NCI-H446 treated with DMSO at 0.1 percent for 48 hours (cell line): Measurements from ENCODE around the gene MMP14.
"Not testable (repeated sequence)": the region's sequence is repeated elsewhere in the genome, so short reads cannot be mapped to it uniquely, and the experiment has no call there.

Experiments
- DNase-seq: peaks from one replicate; lab custom pipeline; 2025; lab: John Stamatoyannopoulos, UW

The MMP14 gene

DNA sequence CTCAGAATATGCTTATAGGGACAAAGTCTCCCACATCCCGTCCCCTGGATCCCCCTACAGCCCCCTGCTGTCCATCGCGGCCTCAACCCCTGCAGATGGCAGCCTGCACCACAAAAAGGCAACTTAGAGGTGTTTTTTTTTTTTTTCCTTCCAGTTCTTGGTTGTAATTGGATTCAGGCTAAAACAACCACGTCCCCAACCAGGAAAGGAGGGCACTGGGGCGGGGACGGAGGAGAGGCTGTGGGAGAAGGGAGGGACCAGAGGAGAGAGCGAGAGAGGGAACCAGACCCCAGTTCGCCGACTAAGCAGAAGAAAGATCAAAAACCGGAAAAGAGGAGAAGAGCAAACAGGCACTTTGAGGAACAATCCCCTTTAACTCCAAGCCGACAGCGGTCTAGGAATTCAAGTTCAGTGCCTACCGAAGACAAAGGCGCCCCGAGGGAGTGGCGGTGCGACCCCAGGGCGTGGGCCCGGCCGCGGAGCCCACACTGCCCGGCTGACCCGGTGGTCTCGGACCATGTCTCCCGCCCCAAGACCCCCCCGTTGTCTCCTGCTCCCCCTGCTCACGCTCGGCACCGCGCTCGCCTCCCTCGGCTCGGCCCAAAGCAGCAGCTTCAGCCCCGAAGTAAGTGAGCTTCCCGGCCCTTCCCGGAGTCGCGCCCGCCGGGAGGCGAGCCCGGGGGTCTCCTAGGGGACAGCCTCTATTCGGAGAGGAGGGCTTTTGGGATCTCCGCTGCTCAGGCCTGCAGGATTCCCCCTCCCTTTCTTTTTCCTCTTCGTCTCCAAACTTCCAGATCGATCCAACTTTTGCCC, at the start of gene MMP14:
TSS of gene MMP14 (plus strand) at position 285 of the 813 bp plus-strand sequence. CDS start at position 518, 233 bp downstream.
- DNase-seq = no peak

DNA sequence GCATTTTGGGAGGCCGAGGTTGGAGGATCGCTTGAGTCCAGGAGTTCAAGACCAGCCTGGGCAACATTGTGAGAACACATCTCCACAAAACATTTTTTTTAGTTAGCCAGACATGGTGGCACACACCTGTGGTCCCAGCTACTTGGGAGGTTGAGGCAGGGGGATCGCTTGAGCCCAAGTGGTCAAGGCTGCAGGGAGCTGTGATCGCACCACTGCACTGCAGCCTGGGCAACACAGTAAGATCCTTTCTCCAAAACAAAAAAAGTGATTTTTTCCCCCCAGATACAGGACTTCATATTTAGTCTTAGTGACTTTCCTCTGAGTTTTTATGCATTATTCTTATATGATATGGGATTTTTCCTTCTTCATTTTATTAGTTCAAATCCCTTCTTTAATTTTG, 49.7 kb upstream of the MMP14 start:
- no peak for DNase-seq

DNA sequence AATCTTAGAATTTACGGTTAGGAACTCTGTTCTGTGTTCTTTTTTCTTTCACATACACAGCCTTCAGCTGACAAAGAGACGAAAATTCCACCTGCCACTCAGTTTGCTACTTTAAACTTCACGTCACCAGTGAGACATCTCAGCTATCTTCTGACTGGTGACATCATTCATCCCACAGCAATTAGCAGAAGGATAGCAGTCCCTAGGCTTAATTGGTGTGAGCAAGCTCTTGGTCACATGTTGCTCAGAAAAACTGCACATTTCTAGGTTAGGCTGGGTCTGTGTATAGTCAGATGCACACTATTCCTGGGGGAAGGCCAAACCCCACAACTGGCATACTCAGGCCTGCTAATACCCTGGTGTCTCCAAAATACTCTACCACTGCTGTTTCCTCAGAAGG, 45.1 kb upstream of the MMP14 start:
- DNase-seq = no peak

DNA sequence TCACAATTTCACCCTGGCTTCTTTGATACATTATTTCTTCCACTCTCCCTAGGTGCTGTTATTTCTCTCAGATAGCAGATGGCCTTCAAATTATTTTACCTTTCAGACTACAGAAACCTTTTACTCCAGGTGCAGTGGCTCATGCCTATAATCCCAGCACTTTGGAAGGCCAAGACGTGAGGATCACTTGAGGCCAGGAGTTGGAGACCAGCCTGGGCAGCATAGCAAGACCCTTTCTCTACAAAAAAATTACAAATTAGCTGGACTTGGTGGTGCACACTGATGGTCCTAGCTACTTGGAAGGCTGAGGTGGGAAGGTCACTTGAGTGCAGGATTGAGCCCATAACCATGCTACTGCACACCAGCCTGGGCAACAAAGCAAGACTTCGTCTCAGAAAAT, 44.2 kb upstream of the MMP14 start:
- no peak for DNase-seq

DNA sequence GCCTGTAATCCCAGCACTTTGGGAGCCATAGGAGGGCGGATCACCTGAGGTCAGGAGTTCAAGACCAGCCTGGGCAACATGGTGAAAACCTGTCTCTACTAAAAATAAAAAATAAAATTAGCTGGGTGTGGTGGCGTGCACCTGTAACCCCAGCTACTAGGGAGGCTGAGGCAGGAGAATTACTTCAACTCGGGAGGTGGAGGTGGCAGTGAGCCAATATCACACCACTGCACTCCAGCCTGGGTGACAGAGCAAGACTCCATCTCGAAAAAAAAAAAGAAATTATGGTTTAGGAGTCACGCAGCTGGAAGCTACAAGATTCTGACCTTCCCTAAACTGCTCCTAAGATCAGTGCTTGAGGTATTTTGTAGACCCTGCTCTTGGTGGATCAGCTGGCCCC, 42.8 kb upstream of the MMP14 start:
- DNase-seq = not testable (repeated sequence)

DNA sequence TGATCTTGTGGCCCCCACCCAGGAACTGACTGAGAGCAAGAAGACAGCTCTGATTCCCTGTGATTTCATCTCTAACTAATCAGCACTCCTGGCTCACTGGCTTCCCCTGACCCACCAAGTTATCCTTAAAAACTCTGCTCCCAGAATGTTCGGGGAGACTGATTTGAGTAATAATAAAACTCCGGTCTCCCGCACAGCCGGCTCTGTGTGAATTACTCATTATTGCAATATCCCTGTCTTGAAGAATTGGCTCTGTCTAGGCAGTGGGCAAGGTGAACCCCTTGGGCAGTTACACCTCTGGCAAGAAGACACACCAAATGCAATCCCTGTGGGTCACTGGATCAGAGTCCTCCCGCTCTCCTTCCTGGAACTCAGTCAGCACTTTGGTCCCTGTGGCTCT, 42.4 kb upstream of the MMP14 start:
- DNase-seq = no peak

DNA sequence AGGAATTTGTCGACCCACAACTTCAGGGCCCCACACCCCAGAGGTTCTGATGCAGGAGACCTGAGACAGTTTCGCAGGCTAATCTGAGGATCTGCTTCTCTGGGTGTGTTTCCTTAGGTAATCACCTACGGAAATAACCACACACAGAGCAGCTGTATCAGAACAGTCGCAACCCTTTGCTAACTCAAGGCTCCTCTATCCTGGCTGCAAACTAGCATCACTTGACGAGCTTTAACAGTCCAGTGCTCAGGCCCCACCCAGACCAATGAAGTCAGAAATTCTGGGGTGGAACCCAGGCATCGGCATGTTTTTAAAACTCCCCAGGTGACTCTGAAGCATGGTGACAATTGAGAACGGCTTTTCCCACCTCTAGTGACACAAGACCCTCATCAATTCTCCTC, 41.8 kb upstream of the MMP14 start:
- no peak for DNase-seq

DNA sequence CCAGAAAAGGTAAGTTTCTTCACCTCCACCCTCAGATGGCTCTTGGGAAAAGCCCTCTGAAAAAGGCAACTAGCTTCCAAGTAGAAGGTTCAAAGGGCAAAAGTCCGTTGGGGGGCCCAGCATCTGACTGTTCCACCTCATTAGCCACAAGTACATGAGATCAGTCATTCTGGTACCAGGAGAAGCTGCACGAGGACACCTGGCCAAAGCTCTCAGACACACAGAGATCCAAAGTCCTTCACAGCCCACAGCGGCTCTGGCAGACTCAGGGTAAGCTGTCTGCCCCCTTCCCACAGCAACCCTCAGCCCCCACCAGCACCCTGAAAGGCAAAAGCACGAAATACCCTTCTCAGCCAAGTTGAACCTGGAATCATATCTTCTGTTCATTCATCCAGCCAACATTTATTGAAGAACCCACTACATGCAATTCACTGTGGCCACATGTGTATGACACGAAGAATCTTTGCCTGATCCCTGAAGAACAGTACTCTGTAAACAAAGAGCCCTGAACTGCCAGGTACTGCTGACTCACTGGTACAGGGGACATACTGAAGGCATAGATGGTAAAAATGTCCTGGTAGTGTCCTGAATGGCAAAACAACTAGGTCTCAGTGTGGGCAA, 40.2 kb upstream of the MMP14 start:
- DNase-seq = no peak

DNA sequence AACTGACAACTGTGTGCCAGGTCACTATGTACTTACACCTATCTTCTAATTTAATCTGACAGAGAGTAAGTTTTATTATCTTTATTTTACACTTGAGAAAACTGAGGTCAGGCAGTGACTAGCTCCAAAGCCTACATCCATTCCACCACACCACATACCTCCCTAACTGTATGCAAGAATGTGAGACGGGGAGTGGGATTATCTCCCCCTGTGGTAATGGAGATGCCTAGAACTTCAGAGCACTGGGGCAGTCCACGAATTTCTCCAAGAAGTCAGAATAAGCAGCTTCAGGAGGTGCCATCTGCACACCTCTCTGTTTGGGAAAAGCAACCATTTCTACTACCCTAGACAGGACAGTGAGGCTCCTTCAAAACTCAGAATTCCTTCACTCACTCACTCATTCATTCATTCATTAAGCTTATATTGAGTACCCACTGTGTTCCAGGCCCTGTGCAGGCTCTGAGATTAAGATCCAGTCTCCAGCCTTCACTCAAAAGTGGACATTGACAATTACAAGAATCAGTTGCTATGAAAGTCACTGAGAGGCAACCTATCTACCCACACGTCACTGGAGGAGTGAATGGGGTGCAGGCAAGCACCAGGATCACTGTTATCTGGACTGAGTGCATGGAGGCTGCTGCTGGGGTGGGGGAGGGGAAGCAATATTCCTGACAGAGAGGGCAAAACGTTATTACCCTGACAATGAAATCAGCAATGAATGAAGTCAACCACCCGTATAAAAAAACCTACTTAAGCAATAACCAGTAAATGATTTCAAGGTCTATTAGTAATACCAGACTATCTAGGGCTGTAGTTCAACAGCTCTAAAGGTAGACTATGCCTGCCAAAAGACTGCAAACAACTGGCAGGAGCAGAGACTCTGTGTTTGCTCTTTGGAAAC, 39.1 kb upstream of the MMP14 start:
- DNase-seq = no peak

DNA sequence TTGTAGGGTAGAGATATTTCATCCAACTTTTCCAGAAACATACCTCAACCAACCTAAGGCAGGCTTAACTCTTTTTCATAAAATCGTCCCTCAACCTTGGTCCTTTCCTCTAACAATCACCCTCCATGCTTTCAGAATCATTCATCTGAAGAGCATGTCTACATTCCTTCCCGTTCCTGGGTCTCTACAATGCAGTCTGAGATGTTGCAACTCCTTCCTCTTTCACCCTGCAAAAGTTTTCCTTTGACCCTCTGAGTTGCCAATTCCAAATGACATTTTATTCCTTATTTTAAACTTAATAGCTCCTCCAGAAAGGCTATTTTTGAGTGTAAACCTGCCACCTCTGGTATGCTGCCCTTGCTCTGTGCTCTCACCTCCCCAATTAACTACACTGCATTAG, 37.9 kb upstream of the MMP14 start:
- no peak for DNase-seq

DNA sequence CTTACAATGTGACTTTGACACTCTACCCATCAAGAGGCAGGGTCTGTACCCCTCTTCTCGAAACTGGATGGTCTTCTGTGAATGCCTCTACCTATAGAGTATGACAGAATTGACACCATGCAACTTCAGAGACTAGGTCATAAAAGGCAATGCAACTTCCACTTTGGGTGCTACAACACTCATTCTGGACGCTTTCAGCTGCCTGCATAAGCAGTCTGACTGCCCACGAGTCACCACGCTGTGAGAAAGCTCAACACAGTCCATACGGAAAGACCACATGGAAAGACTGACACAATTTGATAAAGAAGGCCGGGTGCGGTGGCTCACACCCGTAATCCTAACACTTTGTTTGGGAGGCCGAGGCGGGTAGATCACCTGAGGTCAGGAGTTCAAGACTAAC, 36.0 kb upstream of the MMP14 start:
- no peak for DNase-seq

DNA sequence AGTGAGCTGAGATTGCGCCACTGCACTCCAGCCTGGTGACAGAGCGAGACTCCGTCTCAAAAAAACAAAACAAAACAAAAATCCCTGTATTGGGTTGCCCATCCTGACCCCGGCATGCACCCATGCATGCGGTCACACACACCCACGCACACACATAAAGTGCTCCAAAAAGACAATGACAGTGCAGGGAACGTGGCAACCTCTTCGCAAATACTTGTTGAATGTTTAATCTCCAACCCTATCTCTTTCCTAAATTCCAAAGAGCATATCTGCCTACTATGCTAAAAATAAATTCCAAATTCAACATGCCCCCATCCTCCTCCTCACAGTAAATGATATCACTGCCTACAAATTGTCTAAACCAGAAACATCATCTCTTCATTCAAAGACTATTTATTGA, 34.7 kb upstream of the MMP14 start:
- no peak for DNase-seq

DNA sequence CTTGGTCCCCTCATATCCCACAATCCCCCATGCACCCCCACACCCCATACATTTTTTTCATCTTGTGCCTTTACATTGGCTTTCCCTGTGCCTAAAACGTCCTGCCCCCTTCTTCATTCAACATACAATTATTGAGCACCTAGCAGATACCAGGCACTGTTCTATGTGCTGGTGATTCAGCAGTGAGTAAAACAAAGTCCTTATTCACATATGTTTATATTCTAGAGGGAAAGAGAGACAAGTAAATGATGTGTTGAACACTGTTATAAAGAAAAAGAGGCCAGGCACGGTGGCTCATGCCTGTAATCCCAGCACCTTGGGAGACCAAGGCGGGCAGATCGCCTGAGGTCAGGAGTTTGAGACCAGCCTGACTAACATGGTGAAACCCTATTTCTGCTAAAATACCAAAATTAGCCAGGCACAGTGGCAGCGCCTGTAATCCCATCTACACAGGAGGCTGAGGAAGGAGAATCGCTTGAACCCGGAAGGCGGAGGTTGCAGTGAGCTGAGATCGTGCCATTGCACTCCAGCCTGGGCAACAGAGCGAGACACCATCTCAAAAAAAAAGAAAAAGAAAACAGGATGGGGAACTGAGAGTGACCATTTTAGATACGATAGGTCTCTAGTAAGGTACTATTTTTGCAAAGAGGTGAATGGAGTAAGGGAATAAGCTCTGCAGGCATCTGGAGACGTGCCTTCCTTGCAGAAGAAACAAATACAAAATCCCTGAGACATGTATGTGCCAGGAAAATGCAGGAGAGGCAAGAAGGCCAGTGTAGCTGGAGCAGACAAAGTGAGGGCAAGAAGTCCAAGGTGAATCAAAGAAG, 33.3 kb upstream of the MMP14 start:
- DNase-seq = no peak

DNA sequence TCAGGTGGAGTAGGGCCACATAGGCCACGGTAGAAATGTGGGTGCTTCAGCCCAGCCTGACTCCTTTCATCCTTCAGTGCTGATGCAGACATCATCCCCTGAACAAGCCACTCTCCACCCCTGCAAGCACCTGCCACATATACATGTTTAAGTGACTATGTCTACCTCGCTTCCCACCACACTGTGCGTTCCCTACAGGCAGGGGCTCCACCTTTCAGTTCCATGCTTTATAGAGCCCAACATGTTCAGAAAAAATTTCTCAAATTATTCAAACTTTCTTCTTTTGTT, 32.8 kb upstream of the MMP14 start:
- no peak for DNase-seq

DNA sequence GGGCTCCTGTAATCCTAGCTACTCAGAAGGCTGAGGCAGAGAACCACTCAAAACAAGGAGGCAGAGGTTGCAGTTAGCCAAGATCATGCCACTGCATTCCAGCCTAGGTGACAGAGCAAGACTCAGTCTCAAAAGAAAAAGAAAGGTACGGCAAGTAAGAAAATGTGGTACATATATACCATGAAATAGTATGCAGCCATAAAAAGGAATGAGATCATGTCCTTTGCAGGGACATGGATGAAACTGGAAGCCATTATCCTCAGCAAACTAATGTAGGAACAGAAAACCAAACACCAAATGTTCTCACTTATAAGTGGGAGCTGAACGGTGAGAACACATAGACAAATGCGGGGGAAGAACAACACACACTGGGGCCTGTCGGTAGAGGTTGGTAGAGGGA, 31.1 kb upstream of the MMP14 start:
- DNase-seq = not testable (repeated sequence)

DNA sequence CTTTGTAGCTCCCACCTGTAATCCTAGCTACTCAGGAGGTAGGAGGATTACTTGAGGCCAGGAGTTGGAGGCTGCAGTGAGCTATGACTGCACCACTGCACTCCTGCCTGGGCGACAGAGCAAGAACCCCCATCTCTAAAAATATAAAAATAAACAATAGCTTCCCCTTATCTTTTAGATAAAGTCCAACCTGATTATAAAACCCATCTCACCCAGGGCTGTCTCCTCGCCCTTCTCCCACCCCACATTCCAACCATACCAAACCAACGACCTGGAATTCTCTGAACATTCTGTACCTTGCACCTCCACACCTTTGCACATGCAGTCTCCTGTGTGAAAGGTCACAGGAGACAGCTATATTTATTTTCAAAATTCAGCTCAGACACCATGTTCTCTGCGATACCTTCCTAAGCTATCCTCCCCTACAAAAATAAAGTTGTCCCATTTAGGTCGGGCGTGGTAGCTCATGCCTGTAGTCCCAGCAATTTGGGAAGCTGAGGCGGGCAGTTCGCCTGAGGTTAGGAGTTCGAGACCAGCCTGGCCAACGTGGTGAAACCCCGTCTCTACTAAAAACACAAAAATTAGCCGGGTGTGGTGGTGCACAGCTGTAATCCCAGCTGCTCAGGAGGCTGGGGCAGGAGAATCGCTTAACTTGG, 28.8 kb upstream of the MMP14 start:
- DNase-seq = no peak

DNA sequence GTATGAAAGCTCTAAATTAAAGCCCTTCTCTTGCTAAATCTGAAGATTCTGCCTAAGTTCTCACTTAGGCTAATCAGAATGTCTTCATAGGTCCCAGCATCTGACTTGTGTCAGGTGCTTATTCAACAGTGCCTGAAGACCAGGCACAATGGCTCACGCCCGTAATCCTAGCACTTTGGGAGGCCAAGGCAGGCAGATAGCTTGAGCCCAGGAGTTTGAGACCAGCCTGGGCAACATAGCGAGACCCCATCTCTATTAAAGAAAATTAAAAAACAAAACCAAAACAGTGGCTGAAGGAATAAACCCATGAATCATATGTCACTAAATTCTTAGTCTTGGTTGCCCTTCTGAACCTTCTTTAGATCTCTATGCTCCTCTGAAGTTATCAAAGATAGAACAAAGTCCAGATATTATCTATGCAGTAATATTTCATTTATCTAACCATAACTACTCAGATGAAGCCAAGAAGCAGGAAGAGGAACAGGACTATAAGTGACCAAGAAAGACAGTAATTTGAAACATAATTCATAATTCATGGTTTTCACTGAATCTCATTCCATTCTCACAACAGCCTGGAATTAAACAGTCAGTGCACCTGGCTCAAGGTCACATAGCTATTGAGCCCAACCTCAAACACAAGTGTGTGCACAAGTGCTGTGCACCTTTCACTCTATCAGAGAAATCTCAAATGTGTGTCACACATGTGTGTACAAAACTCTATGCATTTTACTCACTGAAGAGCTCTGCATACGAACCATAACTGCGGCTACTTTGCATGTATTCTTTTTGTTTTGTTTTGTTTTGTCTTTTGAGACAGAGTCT, 27.8 kb upstream of the MMP14 start:
- DNase-seq = no peak

DNA sequence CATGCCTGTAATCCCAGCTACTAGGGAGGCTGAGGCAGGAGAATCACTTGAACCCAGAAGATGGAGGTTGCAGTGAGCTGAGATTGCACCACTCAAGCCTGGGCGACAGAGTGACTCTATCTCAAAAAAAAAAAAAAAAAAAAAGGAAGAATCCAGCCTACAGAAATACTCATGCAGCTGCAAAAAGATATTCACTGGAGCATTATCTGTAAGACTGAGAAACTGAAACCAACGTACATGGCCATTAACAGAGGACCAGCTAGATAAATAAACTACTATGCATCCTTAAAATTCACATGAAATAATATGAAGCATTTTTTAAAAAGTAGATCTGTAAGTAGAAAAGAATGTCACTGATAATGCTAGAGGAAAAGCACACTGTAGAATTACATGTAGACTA, 24.7 kb upstream of the MMP14 start:
- DNase-seq = no peak

DNA sequence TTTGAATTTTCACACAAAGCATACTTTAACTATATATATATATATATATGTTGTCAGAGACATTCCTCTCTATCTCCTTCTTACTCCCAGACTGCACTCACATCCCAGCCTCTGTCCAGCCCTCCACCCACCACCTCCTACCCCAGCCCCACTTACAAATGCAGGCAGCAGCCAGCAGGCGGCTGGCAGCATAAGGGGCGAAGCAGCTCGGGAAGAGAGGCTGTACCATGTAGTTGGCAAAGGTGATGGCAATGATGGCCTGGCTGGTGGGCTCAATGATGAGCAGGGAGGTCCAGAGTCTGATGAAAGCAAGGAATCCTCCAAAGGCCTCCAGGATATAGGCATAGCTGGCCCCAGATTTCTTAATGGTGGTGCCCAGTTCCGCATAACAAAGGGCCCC, 23.6 kb upstream of the MMP14 start:
- DNase-seq = no peak

DNA sequence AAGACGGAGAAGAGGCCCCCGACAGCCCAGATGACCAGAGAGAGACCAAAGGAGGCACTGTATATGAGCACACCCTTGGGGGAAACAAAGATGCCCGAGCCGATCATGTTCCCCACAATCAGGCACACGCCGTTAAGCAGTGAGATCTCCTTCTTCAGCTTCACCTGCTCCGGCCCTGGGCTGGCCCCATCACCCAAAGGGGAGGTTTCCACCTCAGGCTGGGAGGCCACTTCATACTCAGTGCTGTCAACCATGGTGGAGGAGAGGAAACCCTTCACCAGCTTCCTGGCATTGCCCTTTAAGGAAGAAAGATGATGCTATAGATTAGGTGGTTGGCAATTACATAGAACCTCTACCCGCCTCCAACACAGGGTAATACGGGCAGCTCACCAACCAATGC, 23.2 kb upstream of the MMP14 start:
- DNase-seq = no peak

DNA sequence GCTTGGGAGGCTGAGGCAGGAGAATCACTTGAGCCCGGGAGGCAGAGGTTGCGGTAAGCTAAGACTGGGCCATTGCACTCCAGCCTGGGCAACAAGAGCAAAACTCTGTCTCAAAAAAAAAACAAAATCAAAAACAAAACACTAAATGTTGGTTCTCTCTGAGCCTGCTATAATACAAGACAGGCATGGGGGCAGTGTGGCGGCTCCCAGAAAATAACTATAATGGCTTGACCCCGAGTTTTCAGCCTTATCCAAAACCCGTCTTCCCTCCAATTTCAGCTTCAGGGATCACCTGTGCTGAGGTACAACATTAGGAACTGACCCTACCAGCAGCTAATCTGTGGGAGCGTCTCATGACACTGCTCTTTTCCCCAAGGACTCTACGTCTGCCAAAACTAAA, 22.0 kb upstream of the MMP14 start:
- no peak for DNase-seq
